Measurements from ENCODE around the gene SPATA12.

The SPATA12 gene

DNA sequence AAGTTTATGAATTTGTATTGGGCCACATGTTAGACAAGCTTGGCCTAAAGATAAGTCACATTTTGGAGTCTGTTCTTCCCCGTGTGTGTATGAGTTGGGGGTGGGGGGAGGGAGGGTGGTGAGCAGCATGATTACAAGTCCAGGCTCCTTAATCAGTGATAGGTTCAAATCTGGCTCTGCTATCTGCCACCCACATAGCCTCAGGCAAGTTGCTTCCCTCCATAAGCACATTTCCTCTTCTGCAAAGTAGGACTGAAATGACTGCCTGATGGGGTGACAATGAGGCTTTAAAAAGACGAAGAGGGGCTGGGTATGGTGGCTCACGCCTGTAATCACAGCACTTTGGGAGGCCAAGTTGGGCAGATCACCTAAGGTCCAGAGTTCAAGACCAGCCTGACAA lies 1.1 kb upstream of the SPATA12 start:
- POLR2A ChIA-PET = no interaction called here
- CTCF ChIA-PET = interaction anchor here (1.3 kb wide), 1 partner anchor 64 kb away, joined by 5 read pairs; no protein-coding TSS in a partner anchor
- no peak for DNase-seq (ENCODE audit: low read depth, low spot score)
- no peak overlapping the region for H3K4me3 ChIP-seq (ENCODE audit: low read depth, low read length)
- TF ChIP-seq, protein P1, sequence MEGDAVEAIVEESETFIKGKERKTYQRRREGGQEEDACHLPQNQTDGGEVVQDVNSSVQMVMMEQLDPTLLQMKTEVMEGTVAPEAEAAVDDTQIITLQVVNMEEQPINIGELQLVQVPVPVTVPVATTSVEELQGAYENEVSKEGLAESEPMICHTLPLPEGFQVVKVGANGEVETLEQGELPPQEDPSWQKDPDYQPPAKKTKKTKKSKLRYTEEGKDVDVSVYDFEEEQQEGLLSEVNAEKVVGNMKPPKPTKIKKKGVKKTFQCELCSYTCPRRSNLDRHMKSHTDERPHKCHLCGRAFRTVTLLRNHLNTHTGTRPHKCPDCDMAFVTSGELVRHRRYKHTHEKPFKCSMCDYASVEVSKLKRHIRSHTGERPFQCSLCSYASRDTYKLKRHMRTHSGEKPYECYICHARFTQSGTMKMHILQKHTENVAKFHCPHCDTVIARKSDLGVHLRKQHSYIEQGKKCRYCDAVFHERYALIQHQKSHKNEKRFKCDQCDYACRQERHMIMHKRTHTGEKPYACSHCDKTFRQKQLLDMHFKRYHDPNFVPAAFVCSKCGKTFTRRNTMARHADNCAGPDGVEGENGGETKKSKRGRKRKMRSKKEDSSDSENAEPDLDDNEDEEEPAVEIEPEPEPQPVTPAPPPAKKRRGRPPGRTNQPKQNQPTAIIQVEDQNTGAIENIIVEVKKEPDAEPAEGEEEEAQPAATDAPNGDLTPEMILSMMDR (IDR thresholded peaks at IDR 0.05; ENCODE audit: insufficient read depth, low read length, missing control alignments) = no peak

DNA sequence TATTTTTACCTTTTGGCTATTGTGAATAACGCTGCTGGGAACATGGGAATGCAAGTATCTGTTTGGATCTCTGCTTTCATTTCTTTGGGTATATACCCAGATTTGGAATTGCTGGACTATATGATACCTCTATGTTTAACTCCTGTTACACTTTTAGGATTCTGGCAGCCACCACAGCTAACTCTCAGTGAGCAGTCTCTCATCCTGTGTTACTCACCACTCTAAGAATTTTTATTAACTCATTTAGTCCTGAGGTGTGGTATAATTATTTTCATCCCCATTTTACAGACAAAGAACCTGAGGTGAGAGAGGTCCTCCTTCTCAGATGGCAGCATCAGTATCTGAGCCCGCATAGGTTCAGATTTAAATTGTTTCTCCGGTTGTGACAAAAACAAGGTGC lies 1.1 kb downstream of the SPATA12 start:
- ChIA-PET CTCF (no interaction called here), POLR2A (no interaction called here)
- no peak for DNase-seq (ENCODE audit: low read depth, low spot score)
- no peak overlapping the region for H3K4me3 ChIP-seq (ENCODE audit: low read depth, low read length)
- TF ChIP-seq, protein P1 (IDR thresholded peaks at IDR 0.05; ENCODE audit: insufficient read depth, low read length, missing control alignments) = no peak

DNA sequence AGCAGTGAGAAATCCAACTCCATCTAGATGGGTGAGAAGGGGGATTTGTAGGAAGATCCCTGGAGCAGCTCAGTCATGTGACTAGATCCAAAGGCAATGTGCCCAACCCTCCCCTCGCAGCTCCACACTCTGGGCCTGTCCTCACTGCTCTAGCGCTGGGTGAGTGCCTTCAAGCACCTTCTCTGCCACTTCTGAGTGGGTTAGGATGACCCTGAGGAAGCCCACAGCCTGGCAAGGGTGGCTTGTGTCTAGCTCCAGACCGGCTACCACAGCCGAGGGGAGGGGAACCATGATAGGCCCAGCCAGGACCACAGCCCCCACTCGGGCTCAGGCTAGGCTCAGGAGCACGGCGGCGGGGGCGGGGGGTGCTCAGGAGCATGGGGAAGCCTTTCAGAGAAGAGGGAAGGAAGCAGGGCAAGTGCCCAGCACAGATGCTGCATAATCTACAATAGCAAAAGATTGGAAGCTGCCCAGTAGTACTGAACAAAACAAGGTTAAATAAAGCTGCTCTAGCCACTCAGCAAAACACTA lies 1.7 kb downstream of the SPATA12 start:
- ChIA-PET CTCF (no interaction called here), POLR2A (no interaction called here)
- no peak for DNase-seq (ENCODE audit: low read depth, low spot score)
- TF ChIP-seq, protein P1 (IDR thresholded peaks at IDR 0.05; ENCODE audit: insufficient read depth, low read length, missing control alignments) = no peak
- H3K4me3 ChIP-seq (ENCODE audit: low read depth, low read length) = no peak overlapping the region

DNA sequence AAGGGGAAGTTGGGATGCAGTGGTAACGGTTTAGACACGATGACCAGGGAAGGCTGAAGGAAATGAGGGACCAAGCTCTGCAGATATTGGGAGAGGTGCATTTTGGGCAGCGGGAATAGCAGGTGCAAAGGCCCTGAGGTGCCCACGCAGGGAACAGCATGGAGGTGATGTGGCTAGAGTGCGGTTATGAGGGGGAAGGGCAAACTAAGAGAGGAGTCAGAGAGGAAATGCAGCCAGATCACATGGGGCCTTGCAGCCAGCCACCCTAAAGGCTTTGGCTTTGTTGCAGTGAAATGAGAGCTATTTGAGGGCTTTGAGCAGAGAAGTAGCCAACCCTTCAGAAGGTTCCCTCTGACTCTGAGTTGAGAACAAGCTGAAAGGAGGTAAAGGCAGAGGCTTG lies 2.6 kb downstream of the SPATA12 start:
- H3K4me3 ChIP-seq (ENCODE audit: low read depth, low read length) = no peak overlapping the region
- DNase-seq (ENCODE audit: low read depth, low spot score) = no peak
- ChIA-PET POLR2A (no interaction called here), CTCF (interaction anchor here (1.6 kb wide), 1 partner anchor 17 kb away, joined by 3 read pairs; no protein-coding TSS in a partner anchor)
- TF ChIP-seq, protein P1 (IDR thresholded peaks at IDR 0.05; ENCODE audit: insufficient read depth, low read length, missing control alignments) = no peak

DNA sequence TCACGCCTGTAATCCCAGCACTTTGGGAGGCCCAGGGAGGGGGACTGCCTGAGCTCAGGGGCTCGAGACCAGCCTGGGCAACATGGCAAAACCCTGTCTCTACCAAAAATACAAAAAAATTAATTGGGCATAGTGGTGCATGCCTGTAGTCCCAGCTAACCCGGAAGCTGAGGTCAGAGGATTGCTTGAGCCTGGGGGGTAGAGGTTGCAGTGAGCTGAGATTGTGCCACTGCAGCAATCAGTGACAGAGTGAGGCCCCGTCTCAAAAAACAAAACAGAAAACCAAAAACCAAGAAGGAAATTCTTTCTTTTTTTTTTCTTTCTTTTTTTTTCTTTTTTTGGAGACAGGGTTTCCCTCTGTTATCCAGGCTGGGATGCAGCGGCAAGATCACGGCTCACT lies 3.5 kb downstream of the SPATA12 start:
- H3K4me3 ChIP-seq (ENCODE audit: low read depth, low read length) = no peak overlapping the region
- TF ChIP-seq, protein P1 (IDR thresholded peaks at IDR 0.05; ENCODE audit: insufficient read depth, low read length, missing control alignments) = no peak
- ChIA-PET CTCF (interaction anchor here (1.6 kb wide), 1 partner anchor 18 kb away, joined by 3 read pairs; no protein-coding TSS in a partner anchor), POLR2A (no interaction called here)
- DNase-seq (ENCODE audit: low read depth, low spot score) = no peak

DNA sequence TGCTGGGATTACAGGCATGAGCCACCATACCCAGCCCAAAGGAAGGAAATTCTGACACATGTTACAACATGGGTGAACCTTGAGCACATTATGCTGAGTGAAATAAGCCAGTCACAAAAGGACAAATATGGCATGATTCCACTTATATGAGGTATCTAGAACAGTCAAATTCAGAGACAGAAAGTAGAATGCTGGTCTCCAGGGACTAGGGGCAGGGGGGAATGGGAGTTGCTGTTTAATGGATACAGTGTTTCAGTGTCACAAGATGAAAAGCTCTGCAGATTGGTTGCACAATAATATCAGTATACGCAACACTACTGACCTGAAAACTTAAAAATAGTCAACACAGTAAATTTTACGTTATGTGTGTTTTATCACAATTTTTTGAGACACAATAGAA lies 4.1 kb downstream of the SPATA12 start:
- POLR2A ChIA-PET = no interaction called here
- CTCF ChIA-PET = no interaction called here

More for the DNA sequence above, 4.1 kb downstream of the SPATA12 start:
- H3K4me3 ChIP-seq (ENCODE audit: low read depth, low read length) = no peak overlapping the region
- TF ChIP-seq, protein P1 (IDR thresholded peaks at IDR 0.05; ENCODE audit: insufficient read depth, low read length, missing control alignments) = no peak
- DNase-seq (ENCODE audit: low read depth, low spot score) = no peak
